CD4-positive, alpha-beta T cell treated with Interleukin-6 for 4 hours (primary cell): Measurements from ENCODE around the gene PHLPP2.
A peak's percentile ranks its signal among the peaks of the same experiment; 100 is the strongest.

Source experiments
- DNase-seq: peaks from one replicate; pipeline ENCODE4 v3.0.0-alpha.2; 2020; ENCODE audit warnings: mixed read lengths

Gene PHLPP2

GRCh38 chr16:71724320-71724751, at the start of gene PHLPP2:
Gene PHLPP2, minus strand, starts transcription at chr16:71724701. Its CDS starts 9,906 bp downstream, at chr16:71714795.
- DNase-seq: no peak

GRCh38 chr16:71771571-71771970, 47.1 kb upstream of the PHLPP2 start:
- DNase-seq: no peak

DNA sequence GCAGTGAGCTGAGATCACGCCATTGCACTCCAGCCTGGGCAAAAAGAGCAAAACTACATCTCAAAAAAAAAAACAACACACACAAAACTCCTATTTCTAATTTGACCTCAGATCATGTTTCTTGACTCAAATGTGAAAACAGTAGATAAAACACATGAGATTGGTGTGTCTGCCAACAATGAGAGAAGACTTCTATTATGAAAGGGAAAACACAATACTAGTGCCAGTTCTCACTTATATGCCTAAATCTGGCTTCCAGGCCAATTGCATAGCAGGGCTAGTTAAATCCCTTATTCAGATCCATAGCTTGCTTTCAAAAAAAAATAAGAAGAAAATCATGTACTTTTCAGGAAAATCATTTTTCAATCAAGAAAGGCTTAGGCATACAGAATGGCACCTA, 44.7 kb upstream of the PHLPP2 start:
- DNase-seq: no peak

- no peak for DNase-seq
These were observed 42.8 kb upstream of the PHLPP2 start for GRCh38 chr16:71767060-71767900.

DNA sequence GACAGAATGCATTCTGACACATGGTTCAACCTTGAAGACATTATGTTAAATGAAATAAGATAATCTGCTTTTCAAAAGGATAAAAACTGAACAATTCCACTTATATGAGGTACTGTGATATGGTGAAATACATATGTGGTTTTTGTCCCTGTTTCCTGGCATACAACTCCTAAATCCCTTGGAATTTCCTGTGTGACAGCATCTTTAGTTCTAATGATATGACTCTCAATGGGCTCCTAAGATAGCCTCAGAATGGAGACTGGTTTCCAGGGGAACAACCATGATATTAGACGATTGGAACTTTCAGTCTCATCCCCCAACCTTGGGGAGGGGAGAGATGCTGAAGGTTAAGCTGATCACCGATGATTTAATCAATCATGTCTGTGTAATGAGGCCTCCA, 37.7 kb upstream of the PHLPP2 start:
- DNase-seq: no peak

GRCh38 chr16:71761097-71761496, 36.6 kb upstream of the PHLPP2 start:
- DNase-seq: no peak

GRCh38 chr16:71758293-71758760, 33.8 kb upstream of the PHLPP2 start:
- DNase-seq: no peak

GRCh38 chr16:71754652-71755051, 30.2 kb upstream of the PHLPP2 start:
- no peak for DNase-seq

DNA sequence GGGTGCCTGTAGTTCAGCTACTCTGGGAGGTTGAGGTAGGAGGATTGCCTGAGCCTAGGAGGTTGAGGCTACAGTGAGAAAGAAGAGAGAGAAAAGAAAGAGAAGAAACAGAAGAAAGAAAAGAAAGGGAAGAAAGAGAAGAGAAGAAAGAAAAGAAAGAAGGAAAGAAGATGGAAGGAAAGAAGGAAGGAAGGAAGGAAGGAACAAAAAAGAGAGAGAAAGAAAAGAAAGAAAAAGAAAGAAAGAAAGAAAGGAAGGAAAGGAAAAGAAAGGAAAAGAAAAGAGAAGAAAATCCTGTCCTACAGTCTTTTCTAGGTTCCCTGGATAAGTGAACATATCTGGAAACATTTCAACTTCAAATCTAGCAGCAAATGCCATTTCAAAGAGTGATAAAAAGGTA, 29.6 kb upstream of the PHLPP2 start:
- no peak for DNase-seq

DNA sequence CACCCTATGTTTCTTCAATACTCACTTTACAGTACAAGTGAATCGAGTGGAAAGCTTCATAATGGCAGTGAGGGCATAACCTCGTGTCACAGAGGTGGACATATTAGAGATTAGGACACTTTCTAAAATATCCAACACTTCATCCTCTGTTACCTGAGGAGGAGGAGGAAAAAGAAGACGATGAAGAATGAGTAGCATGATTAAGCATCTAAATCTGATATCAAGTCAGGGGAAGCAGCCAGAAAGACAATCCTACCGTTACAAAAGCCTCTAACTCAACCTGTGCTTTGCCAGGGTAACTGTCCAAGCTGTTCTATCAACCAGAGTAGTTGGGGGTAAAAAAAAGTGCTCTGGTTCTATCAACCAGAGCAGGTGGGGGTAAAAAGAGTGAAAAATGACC, 23.7 kb upstream of the PHLPP2 start:
- DNase-seq: no peak

- DNase-seq: peak; percentile 28
These were observed 22.0 kb upstream of the PHLPP2 start for GRCh38 chr16:71746442-71747046.

DNA sequence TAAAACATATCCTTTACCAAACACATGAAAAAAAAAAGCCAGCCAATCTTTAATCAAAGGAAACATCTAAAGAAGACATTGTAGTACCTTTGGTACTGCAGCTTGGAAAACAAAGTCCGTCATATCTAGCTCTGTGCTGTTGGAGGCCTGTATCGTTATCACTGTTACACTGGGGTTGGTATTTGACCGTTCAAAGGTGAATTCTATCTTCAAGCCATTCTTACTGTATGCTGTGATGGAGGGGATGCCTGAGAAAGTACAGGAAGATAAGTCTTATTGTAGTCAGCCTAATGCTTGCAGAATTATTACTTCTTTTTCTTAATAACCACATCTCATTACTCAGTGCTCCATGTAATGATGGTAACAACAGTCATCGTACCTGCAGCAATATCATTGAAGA, 14.4 kb upstream of the PHLPP2 start:
- no peak for DNase-seq

- DNase-seq: no peak
These were observed 13.0 kb upstream of the PHLPP2 start for GRCh38 chr16:71737501-71737900.

GRCh38 chr16:71734511-71734910, 10.0 kb upstream of the PHLPP2 start:
- DNase-seq: no peak

GRCh38 chr16:71732587-71732986, 8.1 kb upstream of the PHLPP2 start:
- no peak for DNase-seq

DNA sequence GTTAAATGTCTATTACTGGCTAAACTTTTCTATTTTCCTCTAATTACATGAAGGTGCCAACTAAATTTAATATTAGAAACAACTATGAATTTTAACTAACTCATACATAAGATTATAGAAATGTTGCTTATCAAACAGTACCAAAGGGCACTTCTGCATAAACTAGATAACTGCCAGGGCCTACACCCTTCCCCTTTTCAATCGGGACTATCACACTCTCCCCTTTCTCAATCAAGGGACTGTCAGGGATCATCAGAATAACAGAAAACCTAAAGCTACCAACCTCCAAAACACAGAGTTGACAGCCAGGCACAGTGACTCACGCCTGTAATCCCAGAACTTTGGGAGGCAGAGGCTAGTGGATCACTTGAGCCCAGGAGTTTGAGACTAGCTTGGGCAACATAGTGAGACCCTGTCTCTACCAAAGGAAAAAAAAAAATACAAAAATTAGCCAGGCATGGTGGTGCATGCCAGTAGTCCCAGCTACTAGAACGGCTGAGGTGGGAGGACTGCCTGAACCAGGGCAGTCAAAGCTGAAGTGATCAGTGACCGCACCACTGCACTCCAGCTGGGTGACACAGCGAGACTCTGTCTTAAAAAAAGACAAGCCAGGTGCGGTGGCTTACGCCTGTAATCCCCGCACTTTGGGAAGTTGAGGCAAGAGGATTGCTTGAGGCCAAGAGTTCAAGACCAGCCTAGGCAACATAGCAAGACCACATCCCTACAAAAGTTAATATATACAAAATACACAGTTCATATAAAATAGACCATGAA, 3.2 kb upstream of the PHLPP2 start:
- DNase-seq: no peak

DNA sequence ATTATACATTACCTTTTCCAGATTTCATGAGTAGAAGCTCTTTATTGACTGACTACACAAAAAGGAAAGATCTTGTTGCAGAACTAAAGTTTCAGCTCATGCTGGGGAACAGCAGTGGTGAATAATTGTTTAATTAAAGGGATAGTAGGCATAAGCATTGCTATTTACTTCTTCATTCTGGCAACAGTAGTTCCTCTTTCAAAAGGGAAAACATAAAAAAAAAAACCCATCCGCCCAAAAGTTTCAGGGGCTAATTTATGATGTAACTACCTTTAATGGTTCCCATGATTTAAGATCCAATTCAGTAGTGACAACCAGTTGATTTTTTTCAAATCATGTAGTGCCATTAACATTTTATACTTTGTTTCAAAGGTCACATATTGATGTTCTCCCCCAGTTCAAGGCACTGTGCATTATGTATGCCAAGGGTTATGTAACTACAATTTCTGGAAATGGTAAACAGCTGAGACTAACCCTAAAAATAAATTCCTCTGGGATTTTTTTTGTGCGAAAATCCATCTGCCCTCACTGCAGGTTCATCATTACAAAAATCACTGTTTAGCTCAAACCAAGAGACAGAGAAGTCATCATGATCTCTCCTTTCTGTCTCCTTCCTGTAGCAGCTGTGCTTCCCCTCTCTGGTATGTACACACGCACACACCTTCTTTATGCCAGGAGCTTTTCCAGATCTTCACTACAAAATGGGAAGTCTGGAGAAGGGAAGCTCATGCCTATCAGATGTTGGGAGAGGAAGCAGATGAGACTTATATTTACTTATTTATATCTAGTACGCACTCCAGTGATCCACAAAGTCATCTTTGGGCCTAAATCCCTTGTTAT, 2.2 kb upstream of the PHLPP2 start:
- DNase-seq: no peak

- peak; percentile 83 for DNase-seq
These were observed 773 bp downstream of the PHLPP2 start for GRCh38 chr16:71723537-71724319.

GRCh38 chr16:71722801-71723536, 1.5 kb downstream of the PHLPP2 start:
- DNase-seq: peak; percentile 53

- DNase-seq: no peak
These were observed 3.3 kb downstream of the PHLPP2 start for GRCh38 chr16:71721066-71721740.
